K562 (cell line): Measurements from ENCODE around the gene TMSB4X. TPM values are rescaled to one million over a fixed set of nuclear protein-coding genes. Genes with fewer than 3 reads are reported as not detected.

ENCODE experiments used
- CLOCK ChIP-seq: fragments of 250-450 bp; sonication (Bioruptor Pico); IDR thresholded peaks from 2 replicates; pipeline ENCODE4 v1.4.0; 2020; ENCODE audit warnings: mild to moderate bottlenecking, moderate library complexity, borderline replicate concordance
- COPS2 ChIP-seq: fragments of 450-650 bp; conservative IDR thresholded peaks from 2 replicates; pipeline ENCODE4 v1.6.1; 2016; ENCODE audit warnings: mild to moderate bottlenecking, moderate library complexity
- FOSL1 ChIP-seq: fragments of 200-800 bp; sonication (Bioruptor generic); conservative IDR thresholded peaks from 2 replicates; pipeline ENCODE4 v1.6.1; 2016; ENCODE audit warnings: missing genetic modification characterization, missing compliant biosample characterization
- FOXK2 ChIP-seq, 2 experiments: fragments of 450-650 bp; IDR thresholded peaks in 1 of 2; conservative IDR thresholded peaks in 1 of 2; 2 replicates each; pipeline ENCODE4 v1.6.1; 2016; ENCODE audit warnings: low read depth in 2 of 2, mild to moderate bottlenecking in 1 of 2
- TCF3 ChIP-seq: sonication (generic); formaldehyde crosslinking; IDR thresholded peaks from 2 replicates; pipeline ENCODE4 v1.4.0; 2020; ENCODE audit warnings: mild to moderate bottlenecking, missing genetic modification reagents
- XRCC3 ChIP-seq: fragments of 450-650 bp; IDR thresholded peaks from 2 replicates; pipeline ENCODE4 v1.6.1; 2017; ENCODE audit warnings: mild to moderate bottlenecking, moderate library complexity
- ZNF239 ChIP-seq: fragments of 250-450 bp; sonication (Bioruptor Pico); IDR thresholded peaks from 2 replicates; pipeline ENCODE4 v1.4.0; 2020; ENCODE audit warnings: mild to moderate bottlenecking
- polyA plus RNA-seq, 8 experiments: library from polyadenylated mRNA; depleted of rRNA in 4 of 8; stranded (reverse) in 5 of 8; unstranded in 3 of 8; fragments of >200 nt; fragmentation: Nextera tagmentation in 2 of 8; fragmentation: Illumina TruSeq in 1 of 8; extraction: Ambion mirVana in 2 of 8; extraction: Trizol in 1 of 8; gene quantifications; 2 replicates each; pipeline versions ENCODE4 v1.2.1 to v1.2.3, GENCODE V29; 2011 to 2014; ENCODE audit warnings: inconsistent platforms in 1 of 8, missing spikeins in 1 of 8
- total RNA-seq, 7 experiments: library from RNA; depleted of rRNA in 6 of 7; stranded (reverse); fragments of >200 nt in 6 of 7; fragmentation: Illumina TruSeq in 2 of 7; extraction: Trizol in 2 of 7; gene quantifications; 2 replicates each; pipeline versions ENCODE4 v1.2.1 to v1.2.3, GENCODE V29; 2011 to 2021; ENCODE audit warnings: low replicate concordance in 1 of 7
- TF ChIP-seq, protein P1 (sequence below), 2 experiments: fragments of 450-650 bp; formaldehyde crosslinking in 1 of 2; IDR thresholded peaks; 2 replicates each; pipeline versions ENCODE4 v1.4.0 to v1.6.1; 2014 to 2020; ENCODE audit warnings: mild to moderate bottlenecking in 2 of 2, borderline replicate concordance in 1 of 2, low read depth in 1 of 2
- TF ChIP-seq, protein P2 (sequence below): sonication (generic); formaldehyde crosslinking; IDR thresholded peaks from 2 replicates; pipeline ENCODE4 v1.8.0; 2022; ENCODE audit warnings: mild to moderate bottlenecking, missing genetic modification reagents, borderline replicate concordance
- TF ChIP-seq, protein P3 (sequence below), 2 experiments: IDR thresholded peaks; 2 replicates each; pipeline ENCODE4 v1.6.1; 2012; ENCODE audit warnings: improper control_type of control experiment in 2 of 2, low read depth in 2 of 2, low read length in 2 of 2, borderline replicate concordance in 1 of 2

Gene TMSB4X
- total and polyA plus RNA-seq, 9 of the 15 experiments (the other 6 are each of a cell fraction or from before 2014, with no cell fraction given), result 1,035 to 2,035 (median 1,529) TPM

GRCh38 chrX:12946838-12947544 lies 27.9 kb upstream of the TMSB4X start (continued):
- TF ChIP-seq, protein P1, sequence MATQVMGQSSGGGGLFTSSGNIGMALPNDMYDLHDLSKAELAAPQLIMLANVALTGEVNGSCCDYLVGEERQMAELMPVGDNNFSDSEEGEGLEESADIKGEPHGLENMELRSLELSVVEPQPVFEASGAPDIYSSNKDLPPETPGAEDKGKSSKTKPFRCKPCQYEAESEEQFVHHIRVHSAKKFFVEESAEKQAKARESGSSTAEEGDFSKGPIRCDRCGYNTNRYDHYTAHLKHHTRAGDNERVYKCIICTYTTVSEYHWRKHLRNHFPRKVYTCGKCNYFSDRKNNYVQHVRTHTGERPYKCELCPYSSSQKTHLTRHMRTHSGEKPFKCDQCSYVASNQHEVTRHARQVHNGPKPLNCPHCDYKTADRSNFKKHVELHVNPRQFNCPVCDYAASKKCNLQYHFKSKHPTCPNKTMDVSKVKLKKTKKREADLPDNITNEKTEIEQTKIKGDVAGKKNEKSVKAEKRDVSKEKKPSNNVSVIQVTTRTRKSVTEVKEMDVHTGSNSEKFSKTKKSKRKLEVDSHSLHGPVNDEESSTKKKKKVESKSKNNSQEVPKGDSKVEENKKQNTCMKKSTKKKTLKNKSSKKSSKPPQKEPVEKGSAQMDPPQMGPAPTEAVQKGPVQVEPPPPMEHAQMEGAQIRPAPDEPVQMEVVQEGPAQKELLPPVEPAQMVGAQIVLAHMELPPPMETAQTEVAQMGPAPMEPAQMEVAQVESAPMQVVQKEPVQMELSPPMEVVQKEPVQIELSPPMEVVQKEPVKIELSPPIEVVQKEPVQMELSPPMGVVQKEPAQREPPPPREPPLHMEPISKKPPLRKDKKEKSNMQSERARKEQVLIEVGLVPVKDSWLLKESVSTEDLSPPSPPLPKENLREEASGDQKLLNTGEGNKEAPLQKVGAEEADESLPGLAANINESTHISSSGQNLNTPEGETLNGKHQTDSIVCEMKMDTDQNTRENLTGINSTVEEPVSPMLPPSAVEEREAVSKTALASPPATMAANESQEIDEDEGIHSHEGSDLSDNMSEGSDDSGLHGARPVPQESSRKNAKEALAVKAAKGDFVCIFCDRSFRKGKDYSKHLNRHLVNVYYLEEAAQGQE (IDR thresholded peaks at IDR 0.05; ENCODE audit: borderline replicate concordance), result peak; percentile 76
- TF ChIP-seq, protein P1 (CRISPR knock-in tag; IDR thresholded peaks at IDR 0.05; ENCODE audit: low read depth), result no peak
- TF ChIP-seq, protein P2, sequence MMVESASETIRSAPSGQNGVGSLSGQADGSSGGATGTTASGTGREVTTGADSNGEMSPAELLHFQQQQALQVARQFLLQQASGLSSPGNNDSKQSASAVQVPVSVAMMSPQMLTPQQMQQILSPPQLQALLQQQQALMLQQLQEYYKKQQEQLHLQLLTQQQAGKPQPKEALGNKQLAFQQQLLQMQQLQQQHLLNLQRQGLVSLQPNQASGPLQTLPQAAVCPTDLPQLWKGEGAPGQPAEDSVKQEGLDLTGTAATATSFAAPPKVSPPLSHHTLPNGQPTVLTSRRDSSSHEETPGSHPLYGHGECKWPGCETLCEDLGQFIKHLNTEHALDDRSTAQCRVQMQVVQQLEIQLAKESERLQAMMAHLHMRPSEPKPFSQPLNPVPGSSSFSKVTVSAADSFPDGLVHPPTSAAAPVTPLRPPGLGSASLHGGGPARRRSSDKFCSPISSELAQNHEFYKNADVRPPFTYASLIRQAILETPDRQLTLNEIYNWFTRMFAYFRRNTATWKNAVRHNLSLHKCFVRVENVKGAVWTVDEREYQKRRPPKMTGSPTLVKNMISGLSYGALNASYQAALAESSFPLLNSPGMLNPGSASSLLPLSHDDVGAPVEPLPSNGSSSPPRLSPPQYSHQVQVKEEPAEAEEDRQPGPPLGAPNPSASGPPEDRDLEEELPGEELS (CRISPR knock-in tag), result 0 out of 2 replicates have a peak, but pooled peaks have one; percentile 54
- TF ChIP-seq ZNF239 (no peak), FOXK2 (conservative IDR thresholded peaks at IDR 0.05 in 1 of 2, IDR thresholded peaks at IDR 0.05 in 1 of 2; ENCODE audit: low read depth in 2 of 2) (peak; percentile 54 to 66; a peak in 3 of 4 replicates), CLOCK (CRISPR knock-in tag) (no peak), FOSL1 (tag) (peak; percentile 41; the same call in 1 of the 2 replicates), XRCC3 (no peak), COPS2 (no peak), TCF3 (CRISPR knock-in tag) (0 out of 2 replicates have a peak, but pooled peaks have one; percentile 16)
- TF ChIP-seq, protein P3, sequence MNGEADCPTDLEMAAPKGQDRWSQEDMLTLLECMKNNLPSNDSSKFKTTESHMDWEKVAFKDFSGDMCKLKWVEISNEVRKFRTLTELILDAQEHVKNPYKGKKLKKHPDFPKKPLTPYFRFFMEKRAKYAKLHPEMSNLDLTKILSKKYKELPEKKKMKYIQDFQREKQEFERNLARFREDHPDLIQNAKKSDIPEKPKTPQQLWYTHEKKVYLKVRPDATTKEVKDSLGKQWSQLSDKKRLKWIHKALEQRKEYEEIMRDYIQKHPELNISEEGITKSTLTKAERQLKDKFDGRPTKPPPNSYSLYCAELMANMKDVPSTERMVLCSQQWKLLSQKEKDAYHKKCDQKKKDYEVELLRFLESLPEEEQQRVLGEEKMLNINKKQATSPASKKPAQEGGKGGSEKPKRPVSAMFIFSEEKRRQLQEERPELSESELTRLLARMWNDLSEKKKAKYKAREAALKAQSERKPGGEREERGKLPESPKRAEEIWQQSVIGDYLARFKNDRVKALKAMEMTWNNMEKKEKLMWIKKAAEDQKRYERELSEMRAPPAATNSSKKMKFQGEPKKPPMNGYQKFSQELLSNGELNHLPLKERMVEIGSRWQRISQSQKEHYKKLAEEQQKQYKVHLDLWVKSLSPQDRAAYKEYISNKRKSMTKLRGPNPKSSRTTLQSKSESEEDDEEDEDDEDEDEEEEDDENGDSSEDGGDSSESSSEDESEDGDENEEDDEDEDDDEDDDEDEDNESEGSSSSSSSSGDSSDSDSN (IDR thresholded peaks at IDR 0.05; ENCODE audit: borderline replicate concordance in 1 of 2, low read depth in 2 of 2, low read length in 2 of 2), result no peak
